Measurements from ENCODE around the gene COL19A1. TPM values are rescaled to one million over a fixed set of nuclear protein-coding genes. Genes with fewer than 3 reads are reported as not detected.

COL19A1 gene
- total and polyA plus RNA-seq, 2 donors from 2014 or later = 0.60 to 1.1 TPM

DNA sequence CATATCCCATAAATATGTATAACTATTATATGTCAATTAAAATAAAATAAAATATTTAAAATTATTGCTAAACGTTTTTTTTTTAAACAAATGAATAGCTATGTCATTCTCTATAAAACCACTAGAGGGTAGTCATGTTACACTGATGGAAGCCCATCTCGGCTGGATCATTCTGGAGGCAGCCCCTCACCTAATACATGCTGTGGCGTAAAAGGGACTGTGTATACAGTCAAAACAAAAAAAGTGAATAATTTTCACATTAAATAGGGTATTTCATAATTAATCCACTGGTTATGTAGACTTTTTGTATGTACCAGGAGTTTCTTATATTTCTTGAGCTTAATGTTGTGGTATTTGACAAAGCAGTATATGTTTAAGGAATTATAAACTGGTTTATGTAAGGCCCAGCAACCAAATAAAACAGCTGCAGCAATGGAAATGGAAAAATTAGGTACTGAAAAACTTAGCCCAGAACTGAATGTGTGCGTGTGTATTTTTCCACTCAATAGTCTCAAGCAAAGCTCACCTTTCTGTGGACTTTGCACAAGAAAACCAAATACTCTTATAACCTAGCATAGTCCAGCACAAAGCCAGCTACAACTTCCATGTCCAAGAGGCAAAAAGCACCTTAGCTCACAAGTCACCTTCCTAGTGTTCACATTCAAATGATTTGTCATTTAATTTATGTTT lies 354.8 kb downstream of the COL19A1 start:
- DNase-seq = peak in 2 of 5 donors; percentile 61 to 74
- Histone ChIP-seq H3K27ac (ENCODE audit: low read depth in 2 of 2, low read length in 2 of 2) (no peak overlapping the region), H3K4me1 (ENCODE audit: control insufficient read depth in 2 of 3, insufficient read depth in 2 of 3, low read depth in 1 of 3, low read length in 3 of 3) (no peaks in the 10 kb centered on the region), H3K4me3 (ENCODE audit: low read length in 3 of 3) (peak overlapping the region in 1 of 3 donors; percentile 14), H3K9me3 (ENCODE audit: control insufficient read depth in 2 of 3, insufficient read depth in 1 of 3, low read length in 3 of 3) (no peaks in the 10 kb centered on the region), H3K36me3 (ENCODE audit: control insufficient read depth in 2 of 3, insufficient read depth in 3 of 3, low read length in 3 of 3) (no peaks in the 10 kb centered on the region), H3K9ac (ENCODE audit: low read length in 3 of 3) (no peak overlapping the region), H3K27me3 (ENCODE audit: control insufficient read depth, insufficient read depth, low read length) (no peaks in the 10 kb centered on the region)
- intact Hi-C loops (cut with DNase I) = no loop called here
- TF ChIP-seq, protein P1, sequence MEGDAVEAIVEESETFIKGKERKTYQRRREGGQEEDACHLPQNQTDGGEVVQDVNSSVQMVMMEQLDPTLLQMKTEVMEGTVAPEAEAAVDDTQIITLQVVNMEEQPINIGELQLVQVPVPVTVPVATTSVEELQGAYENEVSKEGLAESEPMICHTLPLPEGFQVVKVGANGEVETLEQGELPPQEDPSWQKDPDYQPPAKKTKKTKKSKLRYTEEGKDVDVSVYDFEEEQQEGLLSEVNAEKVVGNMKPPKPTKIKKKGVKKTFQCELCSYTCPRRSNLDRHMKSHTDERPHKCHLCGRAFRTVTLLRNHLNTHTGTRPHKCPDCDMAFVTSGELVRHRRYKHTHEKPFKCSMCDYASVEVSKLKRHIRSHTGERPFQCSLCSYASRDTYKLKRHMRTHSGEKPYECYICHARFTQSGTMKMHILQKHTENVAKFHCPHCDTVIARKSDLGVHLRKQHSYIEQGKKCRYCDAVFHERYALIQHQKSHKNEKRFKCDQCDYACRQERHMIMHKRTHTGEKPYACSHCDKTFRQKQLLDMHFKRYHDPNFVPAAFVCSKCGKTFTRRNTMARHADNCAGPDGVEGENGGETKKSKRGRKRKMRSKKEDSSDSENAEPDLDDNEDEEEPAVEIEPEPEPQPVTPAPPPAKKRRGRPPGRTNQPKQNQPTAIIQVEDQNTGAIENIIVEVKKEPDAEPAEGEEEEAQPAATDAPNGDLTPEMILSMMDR (IDR thresholded peaks at IDR 0.05; ENCODE audit: borderline replicate concordance, extremely low read depth, insufficient read depth) = peak; percentile 44
- FAIRE-seq = peak; percentile 98

DNA sequence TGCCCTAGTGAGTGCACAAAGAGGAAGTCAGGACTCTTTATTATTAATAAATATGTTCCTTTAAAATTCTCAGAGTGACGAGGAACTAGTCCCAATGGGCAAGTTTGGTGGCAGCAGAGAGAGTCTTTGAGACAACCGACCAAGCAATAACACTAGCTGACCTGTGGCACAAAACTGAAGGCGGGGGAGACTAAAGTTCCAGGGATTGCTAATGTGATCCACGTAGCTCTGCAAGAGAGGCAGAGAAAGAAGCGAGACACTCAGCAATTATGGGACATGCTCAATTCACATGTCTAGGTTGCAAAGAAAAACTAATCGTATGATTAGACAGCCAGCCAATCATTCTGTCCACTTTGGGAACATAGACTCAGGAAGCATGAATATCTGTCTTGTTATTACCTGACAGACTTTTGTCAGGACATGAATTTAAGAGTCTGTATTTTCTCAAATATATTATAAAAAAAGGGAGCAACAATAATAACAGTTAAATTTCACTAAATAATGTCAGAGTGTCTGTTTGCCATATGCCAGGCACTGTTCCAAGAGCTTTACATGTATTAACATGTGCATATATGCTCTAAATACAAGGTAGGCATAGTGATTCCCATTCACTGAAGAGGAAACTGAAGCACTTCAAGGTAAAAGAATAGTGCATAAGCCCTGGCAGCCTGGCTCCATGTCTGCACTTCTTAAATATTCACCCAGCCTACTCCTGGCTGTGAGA lies 355.5 kb downstream of the COL19A1 start:
- Histone ChIP-seq H3K4me3 (ENCODE audit: low read length in 3 of 3) (no peak overlapping the region), H3K27me3 (ENCODE audit: control insufficient read depth, insufficient read depth, low read length) (no peaks in the 10 kb centered on the region), H3K9ac (ENCODE audit: low read length in 3 of 3) (no peak overlapping the region), H3K9me3 (ENCODE audit: control insufficient read depth in 2 of 3, insufficient read depth in 1 of 3, low read length in 3 of 3) (no peaks in the 10 kb centered on the region), H3K4me1 (ENCODE audit: control insufficient read depth in 2 of 3, insufficient read depth in 2 of 3, low read depth in 1 of 3, low read length in 3 of 3) (no peaks in the 10 kb centered on the region), H3K27ac (ENCODE audit: low read depth in 2 of 2, low read length in 2 of 2) (no peak overlapping the region), H3K36me3 (ENCODE audit: control insufficient read depth in 2 of 3, insufficient read depth in 3 of 3, low read length in 3 of 3) (no peaks in the 10 kb centered on the region)
- no peak for DNase-seq
- TF ChIP-seq, protein P1 (IDR thresholded peaks at IDR 0.05; ENCODE audit: borderline replicate concordance, extremely low read depth, insufficient read depth) = no peak
- intact Hi-C loops (cut with DNase I) = no loop called here
- no peak for FAIRE-seq

DNA sequence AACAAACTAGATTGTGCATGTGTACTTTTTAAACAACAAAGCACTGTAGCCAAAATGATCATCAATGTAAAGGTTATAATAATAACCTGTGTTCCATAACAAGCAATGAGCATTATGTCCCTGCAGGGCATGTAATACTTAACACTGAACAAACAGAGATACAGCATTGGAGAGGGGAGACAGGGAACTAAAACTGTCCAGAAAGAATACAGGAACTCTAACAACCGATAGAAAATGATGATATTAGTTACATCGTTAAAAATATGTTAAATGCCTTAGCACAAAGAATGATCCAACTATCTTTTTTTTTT lies 356.0 kb downstream of the COL19A1 start:
- Histone ChIP-seq H3K4me1 (ENCODE audit: control insufficient read depth in 2 of 3, insufficient read depth in 2 of 3, low read depth in 1 of 3, low read length in 3 of 3) (no peaks in the 10 kb centered on the region), H3K27ac (ENCODE audit: low read depth in 2 of 2, low read length in 2 of 2) (no peak overlapping the region), H3K4me3 (ENCODE audit: low read length in 3 of 3) (no peak overlapping the region), H3K9ac (ENCODE audit: low read length in 3 of 3) (no peak overlapping the region), H3K27me3 (ENCODE audit: control insufficient read depth, insufficient read depth, low read length) (no peaks in the 10 kb centered on the region), H3K36me3 (ENCODE audit: control insufficient read depth in 2 of 3, insufficient read depth in 3 of 3, low read length in 3 of 3) (no peaks in the 10 kb centered on the region), H3K9me3 (ENCODE audit: control insufficient read depth in 2 of 3, insufficient read depth in 1 of 3, low read length in 3 of 3) (no peaks in the 10 kb centered on the region)
- no peak for FAIRE-seq
- DNase-seq = no peak
- intact Hi-C loops (cut with DNase I) = no loop called here
- TF ChIP-seq, protein P1 (IDR thresholded peaks at IDR 0.05; ENCODE audit: borderline replicate concordance, extremely low read depth, insufficient read depth) = no peak
